Measurements from ENCODE around the gene ITIH4. TPM values are rescaled to one million over a fixed set of nuclear protein-coding genes. Genes with fewer than 3 reads are reported as not detected.
A peak's percentile ranks its signal among the peaks of the same experiment; 100 is the strongest.

ITIH4 gene
- total RNA-seq, 1 donor from 2014 or later, result 6.3 TPM

DNA sequence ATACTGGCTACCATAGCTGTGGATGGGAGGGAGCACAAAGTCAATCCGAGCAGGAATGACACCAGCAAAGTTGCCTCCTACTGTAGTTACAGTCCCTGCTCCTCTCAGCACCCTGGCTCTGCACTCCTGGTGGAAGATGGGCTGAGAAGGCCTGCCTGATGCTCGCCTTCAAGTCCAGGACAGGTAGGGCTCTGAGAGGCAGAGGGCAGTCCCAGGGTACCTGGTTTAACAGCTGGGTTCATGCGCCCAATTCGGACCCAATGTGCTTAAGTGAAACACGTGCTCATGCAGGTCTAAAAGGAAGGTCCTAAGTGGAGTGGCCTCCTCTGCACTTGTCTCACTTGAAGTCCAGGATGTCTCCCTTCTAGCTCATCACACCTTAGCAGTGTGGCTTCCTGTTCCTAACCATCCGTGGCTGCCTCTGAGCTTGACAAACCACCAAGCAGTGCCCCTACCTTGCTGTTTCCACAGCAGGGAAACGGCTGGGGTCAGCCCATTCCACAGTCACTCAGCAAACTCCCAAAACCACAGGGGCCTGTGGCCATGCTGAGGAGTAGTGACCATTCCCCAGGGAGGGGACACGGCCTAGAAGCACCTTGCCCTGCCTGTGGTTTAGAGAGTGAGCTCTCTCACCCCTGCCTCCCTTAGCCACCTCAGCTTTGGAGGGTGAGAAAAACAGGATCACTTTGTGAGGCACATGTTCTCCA lies 8.2 kb upstream of the ITIH4 start:
- Mint-ChIP-seq H3K9me3 (no peaks in the 10 kb centered on the region), H3K4me1 (peaks cover 63% of the 10 kb centered on the region), H3K4me3 (no peak overlapping the region), H3K36me3 (ENCODE audit: low read depth) (peaks cover 3% of the 10 kb centered on the region), H3K27me3 (ENCODE audit: low read depth) (no peaks in the 10 kb centered on the region), H3K27ac (ENCODE audit: unreplicated experiment) (no peak overlapping the region)
- TF ChIP-seq, protein P1, sequence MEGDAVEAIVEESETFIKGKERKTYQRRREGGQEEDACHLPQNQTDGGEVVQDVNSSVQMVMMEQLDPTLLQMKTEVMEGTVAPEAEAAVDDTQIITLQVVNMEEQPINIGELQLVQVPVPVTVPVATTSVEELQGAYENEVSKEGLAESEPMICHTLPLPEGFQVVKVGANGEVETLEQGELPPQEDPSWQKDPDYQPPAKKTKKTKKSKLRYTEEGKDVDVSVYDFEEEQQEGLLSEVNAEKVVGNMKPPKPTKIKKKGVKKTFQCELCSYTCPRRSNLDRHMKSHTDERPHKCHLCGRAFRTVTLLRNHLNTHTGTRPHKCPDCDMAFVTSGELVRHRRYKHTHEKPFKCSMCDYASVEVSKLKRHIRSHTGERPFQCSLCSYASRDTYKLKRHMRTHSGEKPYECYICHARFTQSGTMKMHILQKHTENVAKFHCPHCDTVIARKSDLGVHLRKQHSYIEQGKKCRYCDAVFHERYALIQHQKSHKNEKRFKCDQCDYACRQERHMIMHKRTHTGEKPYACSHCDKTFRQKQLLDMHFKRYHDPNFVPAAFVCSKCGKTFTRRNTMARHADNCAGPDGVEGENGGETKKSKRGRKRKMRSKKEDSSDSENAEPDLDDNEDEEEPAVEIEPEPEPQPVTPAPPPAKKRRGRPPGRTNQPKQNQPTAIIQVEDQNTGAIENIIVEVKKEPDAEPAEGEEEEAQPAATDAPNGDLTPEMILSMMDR (conservative IDR thresholded peaks at IDR 0.05), result no peak
- DNase-seq (ENCODE audit: low read depth, low spot score), result no peak

DNA sequence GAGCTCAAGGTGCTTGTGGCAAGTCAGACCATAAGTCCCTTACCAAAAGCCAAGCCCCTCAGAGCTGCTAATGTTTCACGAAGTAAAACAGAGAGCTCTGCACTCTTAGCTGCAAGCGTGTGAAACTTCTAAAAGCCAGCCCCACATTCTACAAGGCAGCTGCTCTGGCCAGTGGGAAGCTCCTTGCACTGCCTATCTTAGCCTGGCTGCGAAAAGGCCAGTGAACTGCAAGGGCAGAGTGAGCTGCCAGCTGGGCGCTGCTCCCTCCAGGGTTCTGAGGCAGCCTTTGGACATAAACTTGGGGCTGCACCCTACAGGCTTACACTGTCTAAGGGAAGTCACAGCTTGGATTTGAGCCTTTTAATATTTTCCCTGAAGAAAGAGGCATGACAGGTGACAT lies 6.5 kb upstream of the ITIH4 start:
- Mint-ChIP-seq H3K27ac (ENCODE audit: unreplicated experiment) (no peak overlapping the region), H3K9me3 (no peaks in the 10 kb centered on the region), H3K4me3 (no peak overlapping the region), H3K27me3 (ENCODE audit: low read depth) (no peaks in the 10 kb centered on the region), H3K4me1 (peaks cover 51% of the 10 kb centered on the region), H3K36me3 (ENCODE audit: low read depth) (peaks cover 3% of the 10 kb centered on the region)
- TF ChIP-seq, protein P1 (conservative IDR thresholded peaks at IDR 0.05), result no peak
- DNase-seq (ENCODE audit: low read depth, low spot score), result no peak

DNA sequence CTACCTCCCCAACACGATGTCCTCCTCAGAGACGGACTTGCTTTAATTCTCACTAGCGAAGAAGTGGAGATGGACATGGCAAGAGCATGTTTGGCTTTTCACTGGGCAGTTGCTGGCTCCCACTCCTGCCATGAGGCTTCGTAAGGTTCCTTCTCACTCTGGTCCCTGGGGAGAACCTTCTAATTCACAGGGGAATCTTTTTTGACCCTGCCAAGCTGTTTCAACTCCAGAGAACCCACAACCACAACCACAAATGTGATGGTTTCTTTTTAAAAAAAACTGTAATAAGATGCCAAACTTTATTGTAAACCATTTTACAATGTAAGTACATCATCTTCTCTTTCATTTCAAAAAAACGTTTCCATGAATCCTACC lies 6.0 kb upstream of the ITIH4 start:
- H3K4me3 Mint-ChIP-seq, result no peak overlapping the region
- no peaks in the 10 kb centered on the region for H3K27me3 Mint-ChIP-seq (ENCODE audit: low read depth)
- no peak for DNase-seq (ENCODE audit: low read depth, low spot score)
- H3K27ac Mint-ChIP-seq (ENCODE audit: unreplicated experiment), result no peak overlapping the region
- peaks cover 46% of the 10 kb centered on the region for H3K4me1 Mint-ChIP-seq
- peaks cover 3% of the 10 kb centered on the region for H3K36me3 Mint-ChIP-seq (ENCODE audit: low read depth)
- H3K9me3 Mint-ChIP-seq, result no peaks in the 10 kb centered on the region
- TF ChIP-seq, protein P1 (conservative IDR thresholded peaks at IDR 0.05), result no peak

DNA sequence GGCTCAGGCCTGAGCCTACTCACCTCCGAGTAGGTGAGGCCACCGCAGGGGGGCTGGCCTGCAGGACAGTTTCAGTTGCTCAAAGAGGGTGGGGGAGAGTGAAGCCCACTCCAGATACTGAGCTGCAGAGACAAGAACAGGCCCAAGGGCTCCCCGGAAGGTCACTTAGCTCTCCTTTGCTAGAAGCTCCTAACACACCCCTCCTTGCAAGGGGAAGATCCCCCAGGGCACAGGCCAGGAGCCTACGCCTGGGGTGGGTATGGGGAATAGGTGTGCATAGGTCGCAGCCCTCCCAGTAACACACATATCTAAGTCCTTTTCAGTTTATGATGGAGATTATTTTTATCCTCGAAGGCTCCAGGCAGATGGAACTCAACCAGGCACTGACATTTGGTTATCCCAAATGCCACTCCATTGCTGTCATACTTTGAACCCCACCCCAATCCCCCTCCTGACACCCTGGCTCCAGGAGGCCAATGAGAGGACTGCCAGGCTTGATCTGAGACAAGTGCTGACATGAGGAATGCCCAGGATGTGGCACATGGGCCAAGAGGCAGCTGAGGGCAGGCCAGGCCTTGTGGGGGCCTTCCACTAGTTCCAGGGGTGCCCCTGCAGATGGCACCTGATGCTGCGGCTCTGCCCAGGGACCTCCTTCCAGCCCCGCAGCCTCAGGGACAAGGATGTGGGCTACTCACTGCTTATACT lies 5.4 kb upstream of the ITIH4 start:
- Mint-ChIP-seq H3K27me3 (ENCODE audit: low read depth) (no peaks in the 10 kb centered on the region), H3K4me1 (peaks cover 41% of the 10 kb centered on the region), H3K4me3 (no peak overlapping the region), H3K36me3 (ENCODE audit: low read depth) (peaks cover under 1% of the 10 kb centered on the region), H3K9me3 (no peaks in the 10 kb centered on the region), H3K27ac (ENCODE audit: unreplicated experiment) (no peak overlapping the region)
- no peak for DNase-seq (ENCODE audit: low read depth, low spot score)
- TF ChIP-seq, protein P1 (conservative IDR thresholded peaks at IDR 0.05), result no peak

DNA sequence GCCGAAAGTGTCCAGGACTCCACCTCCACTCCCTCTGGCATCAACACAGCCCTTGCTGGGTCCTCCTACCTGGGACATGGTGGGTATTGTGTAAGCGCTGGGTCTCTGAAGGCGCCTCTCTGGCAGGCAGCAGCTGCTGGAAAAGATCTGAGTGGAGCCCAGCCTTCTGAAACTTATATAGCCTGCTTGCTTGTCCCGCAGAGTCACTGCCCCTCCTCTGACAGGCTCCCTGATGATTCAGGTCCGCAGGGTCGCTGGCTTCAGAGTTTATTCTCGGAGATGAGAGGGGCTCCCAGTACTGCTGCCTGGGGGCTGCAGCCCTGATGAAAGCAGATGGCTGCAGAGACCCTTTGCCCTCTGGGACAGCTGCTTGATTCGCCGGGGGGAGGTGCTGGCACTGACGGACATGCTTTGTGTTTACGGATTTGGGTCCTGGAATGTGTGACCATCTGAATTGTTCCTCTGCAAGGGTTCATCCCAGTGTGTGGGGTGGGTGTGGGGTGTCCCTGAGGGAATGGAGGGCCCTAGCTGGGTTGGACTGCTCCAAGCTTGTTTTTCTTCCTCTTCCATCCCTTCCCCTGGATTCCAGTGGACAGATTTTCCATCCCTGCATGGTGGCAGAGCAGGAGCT lies 4.5 kb upstream of the ITIH4 start, which contains the start of gene MUSTN1:
Gene MUSTN1 (minus strand): TSS at position 149 of the 631 bp plus-strand sequence. CDS start 71 bp downstream, at position 78.
- no peaks in the 10 kb centered on the region for H3K9me3 Mint-ChIP-seq
- TF ChIP-seq, protein P1 (conservative IDR thresholded peaks at IDR 0.05), result no peak
- H3K27me3 Mint-ChIP-seq (ENCODE audit: low read depth), result no peaks in the 10 kb centered on the region
- no peaks in the 10 kb centered on the region for H3K36me3 Mint-ChIP-seq (ENCODE audit: low read depth)
- H3K4me3 Mint-ChIP-seq, result peak within 1 kb of the TSS; percentile 64
- peaks cover 34% of the 10 kb centered on the region for H3K4me1 Mint-ChIP-seq
- peak within 1 kb of the TSS; percentile 91 for H3K27ac Mint-ChIP-seq (ENCODE audit: unreplicated experiment)
- peak; percentile 37 for DNase-seq (ENCODE audit: low read depth, low spot score)

Measured in neural crest cell (in vitro differentiated cells).